PFSK-1 (cell line): ENCODE data around the gene CSNK1G1.

ENCODE experiments used
- POLR2AphosphoS5 ChIP-seq: IDR thresholded peaks from 2 replicates; pipeline ENCODE4 v1.6.1; 2012; ENCODE audit warnings: low read depth, mild to moderate bottlenecking, control low read depth, low read length, moderate library complexity
- TAF1 ChIP-seq: IDR thresholded peaks from 2 replicates; pipeline ENCODE4 v1.6.1; 2012; ENCODE audit warnings: low read length, control low read depth, borderline replicate concordance; ENCODE audit not compliant: insufficient read depth

GRCh38 chr15:64163659-64164362 is 192.2 kb downstream of the CSNK1G1 start:
- TF ChIP-seq POLR2AphosphoS5 (no peak), TAF1 (no peak)
